HepG2 (cell line): Measurements from ENCODE around the gene SP9. TPM values are rescaled to one million over a fixed set of nuclear protein-coding genes. Genes with fewer than 3 reads are reported as not detected.

Source experiments
- FOXO1 ChIP-seq: sonication (generic); formaldehyde crosslinking; IDR thresholded peaks from 2 replicates; pipeline ENCODE4 v1.4.0; 2020; ENCODE audit warnings: missing genetic modification reagents
- GABPA ChIP-seq, 2 experiments: IDR thresholded peaks; 2 replicates each; pipeline ENCODE4 v1.6.1; 2011 to 2016; ENCODE audit warnings: low read depth in 2 of 2, low read length in 1 of 2, missing biosample characterization in 1 of 2, missing genetic modification characterization in 1 of 2
- IRF1 ChIP-seq: sonication (generic); formaldehyde crosslinking; IDR thresholded peaks from 2 replicates; pipeline ENCODE4 v1.4.0; 2020; ENCODE audit warnings: low read depth, mild to moderate bottlenecking, missing genetic modification reagents
- JARID2 ChIP-seq: sonication (generic); formaldehyde crosslinking; IDR thresholded peaks from 2 replicates; pipeline ENCODE4 v1.8.1; 2023; ENCODE audit warnings: missing genetic modification reagents, inconsistent platforms; ENCODE audit not compliant: insufficient replicate concordance
- KDM3A ChIP-seq: IDR thresholded peaks from 2 replicates; pipeline ENCODE4 v1.6.1; 2018; ENCODE audit warnings: low read depth, missing compliant biosample characterization
- MIER2 ChIP-seq: IDR thresholded peaks from 2 replicates; pipeline ENCODE4 v1.6.1; 2016; ENCODE audit warnings: missing biosample characterization, missing genetic modification reagents
- MXD4 ChIP-seq: IDR thresholded peaks from 2 replicates; pipeline ENCODE4 v1.6.1; 2016; ENCODE audit warnings: mild to moderate bottlenecking, missing biosample characterization, missing genetic modification reagents
- RNF2 ChIP-seq: fragments of 450-650 bp; conservative IDR thresholded peaks from 2 replicates; pipeline ENCODE4 v1.6.1; 2016; ENCODE audit warnings: low read depth
- SIX4 ChIP-seq: sonication (generic); formaldehyde crosslinking; IDR thresholded peaks from 2 replicates; pipeline ENCODE4 v1.4.0; 2020; ENCODE audit warnings: missing genetic modification reagents
- SUZ12 ChIP-seq: fragments of 150-350 bp; IDR thresholded peaks from 2 replicates; pipeline ENCODE4 v1.6.1; 2014; ENCODE audit warnings: low read depth, low read length
- TFE3 ChIP-seq: IDR thresholded peaks from 2 replicates; pipeline ENCODE4 v1.6.1; 2016
- THAP7 ChIP-seq: sonication (generic); formaldehyde crosslinking; IDR thresholded peaks from 2 replicates; pipeline ENCODE4 v1.8.1; 2023; ENCODE audit warnings: mild to moderate bottlenecking, missing genetic modification reagents
- ZBTB2 ChIP-seq: sonication (generic); formaldehyde crosslinking; IDR thresholded peaks from 2 replicates; pipeline ENCODE4 v1.8.0; 2022; ENCODE audit warnings: low read depth, missing genetic modification reagents
- ZFAT ChIP-seq: sonication (generic); formaldehyde crosslinking; conservative IDR thresholded peaks from 2 replicates; pipeline ENCODE4 v1.8.1; 2023; ENCODE audit warnings: missing genetic modification reagents, inconsistent platforms
- ZFYVE20 ChIP-seq: sonication (generic); formaldehyde crosslinking; IDR thresholded peaks from 2 replicates; pipeline ENCODE4 v1.8.0; 2023; ENCODE audit warnings: low read depth, mild to moderate bottlenecking, moderate library complexity, missing genetic modification reagents, borderline replicate concordance
- ZNF12 ChIP-seq: sonication (generic); formaldehyde crosslinking; IDR thresholded peaks from 2 replicates; pipeline ENCODE4 v1.5.0; 2020; ENCODE audit warnings: missing genetic modification reagents
- ZNF33A ChIP-seq: sonication (generic); formaldehyde crosslinking; IDR thresholded peaks from 2 replicates; pipeline ENCODE4 v1.5.1; 2020; ENCODE audit warnings: missing genetic modification reagents, mild to moderate bottlenecking, moderate library complexity, borderline replicate concordance
- ZNF614 ChIP-seq: IDR thresholded peaks from 2 replicates; pipeline ENCODE4 v1.6.1; 2018; ENCODE audit warnings: missing biosample characterization, missing genetic modification reagents, inconsistent platforms, borderline replicate concordance
- ZNF639 ChIP-seq: conservative IDR thresholded peaks from 2 replicates; pipeline ENCODE4 v1.6.1; 2018; ENCODE audit warnings: missing genetic modification reagents
- ZNF747 ChIP-seq: sonication (generic); formaldehyde crosslinking; IDR thresholded peaks from 2 replicates; pipeline ENCODE4 v1.8.1; 2023; ENCODE audit warnings: missing genetic modification reagents, mild to moderate bottlenecking, borderline replicate concordance
- polyA plus RNA-seq, 8 experiments: library from polyadenylated mRNA; depleted of rRNA in 3 of 8; stranded (reverse) in 7 of 8; unstranded in 1 of 8; fragments of >200 nt; fragmentation: Illumina TruSeq in 4 of 8; extraction: Trizol in 4 of 8; gene quantifications; 2 replicates each; pipeline versions ENCODE4 v1.2.1 to v1.2.3, GENCODE V29; 2011 to 2016; ENCODE audit warnings: low read depth in 4 of 8, missing spikeins in 1 of 8, mixed read lengths in 1 of 8; ENCODE audit not compliant: insufficient read depth in 1 of 8
- total RNA-seq, 5 experiments: library from RNA; depleted of rRNA; stranded (reverse); fragments of >200 nt; fragmentation: Illumina TruSeq; extraction: Trizol; gene quantifications; 2 replicates each; pipeline ENCODE4 v1.2.3, GENCODE V29; 2016; ENCODE audit warnings: low read depth in 1 of 5

Gene SP9
- total and polyA plus RNA-seq, 2 of the 13 experiments (the other 11 are each of a cell fraction or from before 2014, with no cell fraction given): not detected

GRCh38 chr2:174336501-174337336 is 2.0 kb downstream of the SP9 start (continued):
- TF ChIP-seq SUZ12 (no peak), THAP7 (CRISPR knock-in tag) (no peak), ZNF614 (CRISPR knock-in tag) (no peak), KDM3A (CRISPR knock-in tag) (no peak), MIER2 (CRISPR knock-in tag) (no peak), ZFYVE20 (no peak), ZFAT (CRISPR knock-in tag) (no peak), SIX4 (no peak), IRF1 (CRISPR knock-in tag) (0 out of 2 replicates have a peak, but pooled peaks have one; percentile 22), ZBTB2 (CRISPR knock-in tag) (peak; percentile 76), ZNF33A (no peak), ZNF639 (peak; percentile 52; the same call in 1 of the 2 replicates), ZNF12 (CRISPR knock-in tag) (no peak), ZNF747 (CRISPR knock-in tag) (peak; percentile 79), FOXO1 (CRISPR knock-in tag) (no peak), RNF2 (peak; percentile 95), GABPA (IDR thresholded peaks at IDR 0.05; ENCODE audit: low read depth, low read length) (no peak), GABPA (CRISPR knock-in tag; IDR thresholded peaks at IDR 0.05; ENCODE audit: low read depth) (no peak), TFE3 (0 out of 2 replicates have a peak, but pooled peaks have one; percentile 9), JARID2 (CRISPR knock-in tag) (no peak), MXD4 (0 out of 2 replicates have a peak, but pooled peaks have one; percentile 28)
